NCI-H510A (cell line): ENCODE measurements around the gene GPC6.

Source experiments
- DNase-seq: peaks from one replicate; lab custom pipeline; 2025; lab: John Stamatoyannopoulos, UW

The GPC6 gene

GRCh38 chr13:93268327-93269028, 41.9 kb downstream of the GPC6 start:
- no peak for DNase-seq

- no peak for DNase-seq
These were observed 44.4 kb downstream of the GPC6 start for GRCh38 chr13:93270769-93271742.

GRCh38 chr13:93279982-93280381, 53.4 kb downstream of the GPC6 start:
- DNase-seq, result no peak

DNA sequence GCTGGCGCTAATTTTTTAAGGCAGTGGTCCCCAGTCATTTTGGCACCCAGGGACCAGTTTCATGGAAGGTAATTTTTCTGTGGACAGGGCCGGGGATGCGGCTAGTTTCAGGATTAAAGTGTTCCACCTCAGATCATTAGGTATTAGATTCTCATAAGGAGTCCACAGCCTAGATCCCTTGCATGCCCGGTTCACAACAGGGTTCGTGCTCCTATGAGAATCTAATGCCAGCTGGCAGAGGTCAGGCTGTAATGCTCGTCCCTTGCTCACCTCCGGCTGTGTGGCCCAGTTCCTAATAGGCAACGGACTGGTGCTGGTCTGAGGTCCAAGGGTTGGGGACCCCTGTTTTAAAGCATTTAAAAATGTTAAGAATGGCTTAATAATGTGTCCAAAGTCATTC, 54.1 kb downstream of the GPC6 start:
- no peak for DNase-seq

DNA sequence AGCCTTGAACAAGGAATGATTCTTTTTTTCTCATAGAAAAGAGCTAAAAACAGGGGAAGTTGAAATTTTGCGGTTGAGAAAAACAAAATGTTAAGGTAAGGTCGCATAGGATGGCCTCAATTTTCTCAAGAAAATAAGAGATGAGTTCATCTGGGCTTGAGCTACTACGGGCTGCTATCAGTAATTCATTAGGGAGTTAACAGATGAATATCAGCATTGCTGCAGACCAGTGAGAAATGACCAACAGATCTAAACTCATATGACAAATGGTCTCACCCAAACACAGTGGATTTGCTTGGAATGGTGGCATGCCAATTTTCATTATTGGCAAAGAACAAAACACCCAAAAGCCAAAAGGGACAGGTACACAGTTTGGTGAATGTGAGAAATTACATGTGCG, 56.6 kb downstream of the GPC6 start:
- DNase-seq, result no peak

DNA sequence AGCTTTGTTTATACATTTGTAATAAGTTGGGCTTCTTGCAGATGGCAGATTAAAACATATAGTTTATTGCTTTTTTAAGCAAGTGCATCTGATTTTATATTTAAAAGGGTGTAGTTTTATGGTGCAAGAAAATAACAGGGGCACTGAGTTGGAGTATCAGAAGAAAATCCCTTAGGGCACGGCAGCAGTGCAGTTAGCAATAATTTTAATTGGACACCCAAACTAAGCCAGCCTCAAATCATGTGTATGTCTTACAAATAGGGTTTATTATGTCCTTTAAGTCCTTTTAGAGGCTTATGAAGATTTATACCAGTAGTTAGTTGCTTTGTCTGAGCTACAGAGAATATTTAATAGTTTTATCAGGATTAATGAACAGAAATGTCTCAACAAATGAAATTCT, 57.5 kb downstream of the GPC6 start:
- DNase-seq, result no peak

- no peak for DNase-seq
These were observed 59.4 kb downstream of the GPC6 start for GRCh38 chr13:93286047-93286446.

DNA sequence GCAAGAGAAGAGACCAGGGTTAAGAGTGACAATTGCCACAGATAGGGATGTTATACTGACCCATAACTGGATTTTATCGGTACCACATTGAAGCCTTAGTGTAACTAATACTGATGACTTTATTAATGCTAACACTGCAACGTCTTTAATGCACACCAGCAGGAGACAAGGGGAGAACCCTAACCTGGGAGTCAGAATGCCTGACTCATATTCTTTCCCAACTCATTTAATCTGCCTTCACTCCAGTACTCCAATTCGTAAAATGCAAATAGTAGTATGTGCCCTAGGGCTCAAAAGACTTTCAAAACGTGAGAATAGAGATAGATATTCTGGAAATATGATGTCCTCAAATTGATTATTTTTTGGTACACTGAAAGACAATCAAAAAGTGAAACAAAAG, 62.4 kb downstream of the GPC6 start:
- DNase-seq, result no peak

- DNase-seq, result no peak
These were observed 63.2 kb downstream of the GPC6 start for GRCh38 chr13:93289842-93290241.

DNA sequence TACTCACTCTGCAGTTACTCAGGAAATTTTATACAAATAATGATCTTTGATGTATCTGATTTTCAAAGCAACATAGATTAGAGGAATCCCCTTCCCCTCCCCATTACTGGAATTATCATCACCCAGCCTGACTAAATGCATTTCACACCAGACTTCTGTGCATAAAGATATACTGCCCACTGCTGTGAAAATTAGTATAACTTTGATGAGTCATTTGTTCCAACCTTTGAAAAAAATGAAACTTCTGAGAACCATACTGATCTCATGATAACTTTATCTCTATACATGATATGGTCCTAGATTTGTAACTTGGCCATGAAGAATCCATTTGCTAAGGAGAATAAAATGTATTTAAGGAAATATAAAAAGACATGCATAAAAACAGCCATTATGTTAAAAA, 63.9 kb downstream of the GPC6 start:
- DNase-seq, result no peak

DNA sequence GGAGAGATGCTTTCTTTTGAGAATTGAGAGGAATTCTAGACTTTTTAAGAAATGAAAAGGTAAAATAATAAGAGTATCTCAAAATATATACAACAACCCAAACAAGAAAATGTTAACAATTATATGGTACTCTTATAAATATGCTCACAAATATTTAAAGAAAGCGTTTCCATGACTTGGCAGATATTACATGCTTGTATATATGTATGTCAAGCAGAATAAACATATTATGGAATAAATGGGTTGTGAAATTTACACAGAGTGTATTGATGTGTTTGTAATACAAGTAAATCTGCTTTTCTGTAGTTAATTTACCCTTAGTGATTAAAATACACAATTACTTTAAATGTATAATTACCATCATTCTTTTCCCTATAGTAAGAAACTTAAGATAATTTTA, 65.8 kb downstream of the GPC6 start:
- no peak for DNase-seq

DNA sequence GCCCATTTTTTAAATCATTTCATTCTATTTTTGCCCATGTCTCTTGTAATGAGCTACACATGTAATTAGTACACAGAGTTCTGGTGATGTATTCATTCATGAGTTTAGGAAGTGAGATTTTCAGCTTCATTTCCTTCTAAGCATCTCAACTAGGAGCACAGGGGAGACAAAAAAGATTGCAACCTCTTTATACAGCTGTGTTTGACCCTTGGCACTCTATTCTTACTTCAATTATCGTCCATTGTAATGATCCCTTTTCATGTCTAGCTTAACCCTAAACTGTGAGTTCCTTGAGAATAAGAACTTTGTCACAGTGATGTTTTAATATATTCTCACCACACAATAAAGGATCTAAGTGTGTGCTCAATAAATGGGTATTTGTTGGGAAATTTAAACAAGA, 67.1 kb downstream of the GPC6 start:
- no peak for DNase-seq

- no peak for DNase-seq
These were observed 70.0 kb downstream of the GPC6 start for GRCh38 chr13:93296584-93296983.

- no peak for DNase-seq
These were observed 72.1 kb downstream of the GPC6 start for GRCh38 chr13:93298713-93299112.

GRCh38 chr13:93304134-93304533, 77.5 kb downstream of the GPC6 start:
- DNase-seq, result no peak

GRCh38 chr13:93304868-93305613, 78.4 kb downstream of the GPC6 start:
- DNase-seq, result peak; percentile 23

DNA sequence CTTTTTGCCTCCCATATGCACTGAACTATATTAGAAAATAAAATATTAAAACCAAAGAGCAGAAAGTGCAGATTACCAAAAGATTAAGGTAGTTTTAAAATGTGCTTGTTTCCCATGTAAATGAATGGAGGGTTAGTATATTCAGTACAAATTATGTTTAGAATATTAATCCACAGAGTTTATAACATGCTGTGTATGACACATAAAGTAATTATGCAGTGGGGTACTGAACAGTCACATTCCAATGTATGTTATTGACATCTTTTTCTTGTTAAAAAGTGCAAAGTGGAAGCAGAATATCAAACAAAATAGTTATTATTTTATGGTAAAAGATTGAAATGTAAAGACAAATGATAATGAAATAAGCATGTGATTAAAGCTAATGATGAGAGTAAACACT, 79.3 kb downstream of the GPC6 start:
- no peak for DNase-seq

- no peak for DNase-seq
These were observed 80.5 kb downstream of the GPC6 start for GRCh38 chr13:93307136-93307535.

DNA sequence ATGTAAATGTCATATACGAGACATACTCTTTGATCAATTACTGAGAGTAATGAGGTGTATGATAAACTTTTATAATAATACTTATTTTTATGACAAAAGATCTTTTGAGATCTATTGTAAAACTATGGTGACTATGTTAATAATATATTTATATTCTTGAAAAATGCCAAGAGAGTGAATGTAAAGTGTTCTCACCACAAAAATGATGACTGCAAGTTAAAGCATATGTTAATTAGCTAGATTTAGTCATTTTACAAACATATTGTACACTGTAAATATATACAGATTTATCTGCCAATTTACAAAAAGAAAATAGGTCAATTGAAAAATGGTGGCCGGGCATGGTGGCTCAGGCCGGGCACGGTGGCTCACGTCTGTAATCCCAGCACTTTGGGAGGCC, 81.0 kb downstream of the GPC6 start:
- no peak for DNase-seq

GRCh38 chr13:93309886-93310523, 83.4 kb downstream of the GPC6 start:
- DNase-seq, result no peak

GRCh38 chr13:93316841-93317240, 90.2 kb downstream of the GPC6 start:
- no peak for DNase-seq
